ENCODE data around the gene LTBP1.

DNA sequence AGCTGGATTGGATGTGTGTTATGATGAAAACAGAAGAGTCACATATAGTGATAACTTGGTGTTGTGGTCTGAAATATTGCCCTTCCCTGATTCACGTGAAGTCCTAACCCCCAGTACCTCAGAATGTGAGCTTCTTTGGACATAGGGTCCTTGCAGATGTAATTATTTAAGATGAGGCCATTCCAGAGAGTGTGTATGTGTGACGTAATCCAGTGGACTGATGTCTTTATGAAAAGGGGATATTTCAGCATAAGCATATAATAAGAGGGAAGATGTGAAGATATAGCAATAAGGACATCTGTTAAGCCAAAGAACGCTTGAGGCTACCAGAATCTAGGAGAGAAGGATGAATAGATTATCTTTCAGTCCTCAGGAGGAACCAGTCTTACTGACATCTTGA lies 62.5 kb downstream of the LTBP1 start:
- TF ChIP-seq, protein P1, sequence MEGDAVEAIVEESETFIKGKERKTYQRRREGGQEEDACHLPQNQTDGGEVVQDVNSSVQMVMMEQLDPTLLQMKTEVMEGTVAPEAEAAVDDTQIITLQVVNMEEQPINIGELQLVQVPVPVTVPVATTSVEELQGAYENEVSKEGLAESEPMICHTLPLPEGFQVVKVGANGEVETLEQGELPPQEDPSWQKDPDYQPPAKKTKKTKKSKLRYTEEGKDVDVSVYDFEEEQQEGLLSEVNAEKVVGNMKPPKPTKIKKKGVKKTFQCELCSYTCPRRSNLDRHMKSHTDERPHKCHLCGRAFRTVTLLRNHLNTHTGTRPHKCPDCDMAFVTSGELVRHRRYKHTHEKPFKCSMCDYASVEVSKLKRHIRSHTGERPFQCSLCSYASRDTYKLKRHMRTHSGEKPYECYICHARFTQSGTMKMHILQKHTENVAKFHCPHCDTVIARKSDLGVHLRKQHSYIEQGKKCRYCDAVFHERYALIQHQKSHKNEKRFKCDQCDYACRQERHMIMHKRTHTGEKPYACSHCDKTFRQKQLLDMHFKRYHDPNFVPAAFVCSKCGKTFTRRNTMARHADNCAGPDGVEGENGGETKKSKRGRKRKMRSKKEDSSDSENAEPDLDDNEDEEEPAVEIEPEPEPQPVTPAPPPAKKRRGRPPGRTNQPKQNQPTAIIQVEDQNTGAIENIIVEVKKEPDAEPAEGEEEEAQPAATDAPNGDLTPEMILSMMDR (conservative IDR thresholded peaks at IDR 0.05): no peak
- TF ChIP-seq EZH2 (IDR thresholded peaks at IDR 0.05; ENCODE audit: low read depth): no peak
